ENCODE data around the gene SLC38A10. TPM values are rescaled to one million over a fixed set of nuclear protein-coding genes. Genes with fewer than 3 reads are reported as not detected.

SLC38A10 gene
- total RNA-seq, 1 experiment from 2014 or later: 109 TPM

- H3K4me1 ChIP-seq (ENCODE audit: control insufficient read depth in 1 of 2, insufficient read depth in 2 of 2, low read length in 2 of 2): peaks cover 12 to 35% of the 10 kb centered on the region in 2 experiments; a peak in 3 of 4 replicates
- peak overlapping the region; percentile 98 for H3K9ac ChIP-seq (ENCODE audit: low read length)
- BruUV-seq (replicated peaks): TSS peak; percentile 58
- H4K20me1 ChIP-seq (ENCODE audit: insufficient read depth): no peaks in the 10 kb centered on the region
- RAD21 ChIA-PET (ENCODE audit: low non-redundant PET in 1 of 2, low total read pairs in 2 of 2, uncharacterized antibody in 2 of 2, unreplicated experiment in 2 of 2): no interaction called here
- no peaks in the 10 kb centered on the region for H3K27me3 ChIP-seq (ENCODE audit: insufficient read depth, low read length)
- POLR2A ChIA-PET: no interaction called here
- peak overlapping the region; percentile 86 for H3K27ac ChIP-seq (ENCODE audit: low read depth, low read length)
- ATAC-seq (no peak), DNase-seq (ENCODE audit: low read depth, low spot score) (no peak)
- no peaks in the 10 kb centered on the region for H3K9me3 ChIP-seq (ENCODE audit: control insufficient read depth in 1 of 2, insufficient read depth in 1 of 2, low read depth in 1 of 2, low read length in 2 of 2)
- peak overlapping the region; percentile 94 to 100 for H3K4me3 ChIP-seq (replicated peaks in 1 of 2; ENCODE audit: low read depth in 1 of 2, low read length in 2 of 2)
- intact Hi-C loops (cut with micrococcal nuclease): loop anchor here (1.0 kb wide), 2 partner anchors 98 to 251 kb away; no protein-coding TSS in a partner anchor
- no peak overlapping the region for H2AFZ ChIP-seq (ENCODE audit: low read depth, low read length, poor library complexity, severe bottlenecking)
- no peaks in the 10 kb centered on the region for H3K9me2 ChIP-seq (ENCODE audit: insufficient read depth)
- peaks cover 0 to 10% of the 10 kb centered on the region in 2 experiments; a peak in 1 of 4 replicates for H3K36me3 ChIP-seq (ENCODE audit: control insufficient read depth in 1 of 2, insufficient read depth in 2 of 2, low read length in 2 of 2)
- H3K79me2 ChIP-seq (ENCODE audit: insufficient read depth, low read length): peaks cover 50% of the 10 kb centered on the region
- H3K4me2 ChIP-seq (ENCODE audit: low read length): peak overlapping the region; percentile 99
- TF ChIP-seq EZH2phosphoT487 (IDR thresholded peaks at IDR 0.05; ENCODE audit: borderline replicate concordance): no peak
- TF ChIP-seq FOSL1 (IDR thresholded peaks at IDR 0.05; ENCODE audit: low read depth): no peak
- no peak for TF ChIP-seq YY1 (IDR thresholded peaks at IDR 0.05; ENCODE audit: extremely low read depth, insufficient replicate concordance, low read depth, low read length)
- no peak for TF ChIP-seq EZH2 (IDR thresholded peaks at IDR 0.05)
- no peak for TF ChIP-seq ZFX (IDR thresholded peaks at IDR 0.05)
- no peak for TF ChIP-seq ELF1 (IDR thresholded peaks at IDR 0.05; ENCODE audit: borderline replicate concordance, low read depth)
- no peak for TF ChIP-seq ZNF274 (IDR thresholded peaks at IDR 0.05; ENCODE audit: low read depth, low read length)
- no peak for TF ChIP-seq ATF3 (IDR thresholded peaks at IDR 0.05)
- TF ChIP-seq POLR2A (IDR thresholded peaks at IDR 0.05; ENCODE audit: borderline replicate concordance, extremely low read depth, insufficient read depth, insufficient read length): no peak
- no peak for TF ChIP-seq RAD21 (IDR thresholded peaks at IDR 0.05; ENCODE audit: low read depth)
- no peak for TF ChIP-seq JUND (IDR thresholded peaks at IDR 0.05)
- CTCF ChIA-PET: interaction anchor here (2.1 kb wide), 1 partner anchor 18 kb away, joined by 5 read pairs; the partner anchor contains the start of gene CEP131
These were observed 54.3 kb downstream of the SLC38A10 start for GRCh38 chr17:81240761-81241160.
